ENCODE results near the gene MTERF4.

- TF ChIP-seq CTCF (IDR thresholded peaks at IDR 0.05) (no peak), POLR2A (IDR thresholded peaks at IDR 0.05) (no peak)
These were observed 35.4 kb upstream of the MTERF4 start for GRCh38 chr2:241137276-241138190.

Data from prostate gland (tissue), 2 donors.